Esophagus squamous epithelium (tissue), 5 donors: ENCODE measurements around the gene BNC2. TPM values are rescaled to one million over a fixed set of nuclear protein-coding genes. Genes with fewer than 3 reads are reported as not detected.
A peak's percentile ranks its signal among the peaks of the same experiment; 100 is the strongest.
"Not testable (repeated sequence)": the region's sequence is repeated elsewhere in the genome, so short reads cannot be mapped to it uniquely, and the experiment has no call there.

ENCODE experiments used
- DNase-seq: peaks from one replicate; lab custom pipeline; 2025; lab: John Stamatoyannopoulos, UW
- H3K27ac ChIP-seq, 4 donors: fragments of 200-600 bp; sonication (generic); one replicate each; pipeline ENCODE4 v1.5.1; 2016 to 2019; ENCODE audit warnings: mild to moderate bottlenecking in 1 of 4
- H3K27me3 ChIP-seq, 4 donors: fragments of 200-600 bp; sonication (generic); 1 replicate in 3 of 4; 2 replicates in 1 of 4; pipeline versions ENCODE4 v1.5.1 to v1.6.0; 2017 to 2021; ENCODE audit warnings: antibody characterized with exemption in 1 of 4
- H3K36me3 ChIP-seq, 3 donors: fragments of 200-600 bp; sonication (generic); one replicate each; pipeline ENCODE4 v1.5.1; 2016 to 2019
- H3K4me1 ChIP-seq, 3 donors: fragments of 200-600 bp; sonication (generic); one replicate each; pipeline ENCODE4 v1.5.1; 2017 to 2019
- H3K4me3 ChIP-seq, 4 donors: fragments of 200-600 bp; sonication (generic); 1 replicate in 3 of 4; 2 replicates in 1 of 4; pipeline ENCODE4 v1.5.1; 2016 to 2019; ENCODE audit warnings: mild to moderate bottlenecking in 2 of 4, moderate library complexity in 1 of 4
- H3K9me3 ChIP-seq, 3 donors: fragments of 200-600 bp; sonication (generic); one replicate each; pipeline ENCODE4 v1.5.1; 2016 to 2019
- POLR2A ChIP-seq, 4 donors: fragments of 450-650 bp; IDR thresholded peaks; one replicate each; pipeline ENCODE4 v1.6.1; 2017; ENCODE audit warnings: antibody characterized with exemption in 4 of 4, mild to moderate bottlenecking in 4 of 4, moderate library complexity in 3 of 4
- WGBS, 2 donors: methylation state at CpG; one replicate each; pipeline ENCODE4 v1.1.5; 2018; 5-methylcytosine and 5-hydroxymethylcytosine counted together
- intact Hi-C: fragments of 100-400 bp; cut with DNase I; formaldehyde crosslinking; loops from one replicate; pipeline ENCODE4 v1.15.0; 2022
- total RNA-seq, 4 donors: library from RNA; depleted of rRNA; stranded (reverse); fragments of >200 nt; gene quantifications; one replicate each; pipeline ENCODE4 v1.1.0, GENCODE V29; 2016
- TF ChIP-seq, protein P1 (sequence below), 6 experiments: fragments of 450-650 bp in 4 of 6; fragments of 200-600 bp in 2 of 6; sonication (generic) in 2 of 6; IDR thresholded peaks; one replicate each; pipeline ENCODE4 v1.5.1; 2016 to 2019; ENCODE audit warnings: antibody characterized with exemption in 6 of 6, mild to moderate bottlenecking in 4 of 6, moderate library complexity in 4 of 6
- donor health status: DM: yes; HTN: yes; CAD: no.

The BNC2 gene
- total RNA-seq, 4 donors from 2014 or later = 3.6 to 41.8 (median 8.5) TPM

DNA sequence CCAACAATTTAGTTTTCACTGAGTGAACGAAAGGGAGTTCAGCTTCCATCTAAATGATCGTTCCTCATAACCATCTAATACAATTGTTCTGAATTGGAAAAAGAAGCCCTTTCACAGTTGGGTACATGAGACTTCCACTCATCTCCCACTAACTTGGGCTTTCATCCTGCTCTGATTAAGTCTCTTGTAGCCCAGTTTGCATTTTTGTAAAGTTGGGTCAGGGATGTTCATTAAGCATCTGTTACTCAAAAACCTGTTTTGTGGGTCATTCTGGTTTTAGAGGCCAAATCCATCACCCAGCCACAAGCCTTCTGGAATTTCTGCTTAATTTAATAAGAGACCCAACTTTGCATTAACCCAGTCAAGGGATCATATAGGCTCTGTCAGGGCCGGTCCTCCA is 385.3 kb downstream of the BNC2 start:
- intact Hi-C loops = no loop called here
- WGBS, 2 donors = 88 to 91% methylated on average over 3 of the region's 3 CpGs

DNA sequence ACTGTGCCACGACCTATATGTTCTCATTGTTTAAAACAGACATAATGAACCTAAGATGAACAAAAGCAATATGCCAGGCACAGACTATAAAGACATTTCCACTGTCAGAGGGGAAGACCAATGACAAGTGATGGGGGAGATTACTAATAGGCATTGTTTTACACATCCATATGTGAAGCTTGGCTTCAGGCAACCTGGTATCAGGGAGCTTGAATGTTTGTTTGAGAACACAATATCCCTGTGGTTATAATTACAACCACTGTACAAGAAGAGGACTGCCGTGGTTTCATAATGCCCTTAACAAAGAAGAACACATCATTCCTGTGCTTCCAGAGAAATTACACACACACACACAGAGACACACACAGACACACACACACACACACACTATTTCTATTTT is 385.7 kb downstream of the BNC2 start:
- no peaks in the 10 kb centered on the region for H3K27me3 ChIP-seq
- WGBS, 2 donors = 56 to 60% methylated on average over 2 of the region's 2 CpGs

More for the DNA sequence above, 385.3 kb downstream of the BNC2 start:
- DNase-seq = no peak
- peaks cover 0 to 5% (median 0%) of the 10 kb centered on the region in 3 donors for H3K4me1 ChIP-seq
- H3K9me3 ChIP-seq = no peaks in the 10 kb centered on the region
- TF ChIP-seq, protein P1, sequence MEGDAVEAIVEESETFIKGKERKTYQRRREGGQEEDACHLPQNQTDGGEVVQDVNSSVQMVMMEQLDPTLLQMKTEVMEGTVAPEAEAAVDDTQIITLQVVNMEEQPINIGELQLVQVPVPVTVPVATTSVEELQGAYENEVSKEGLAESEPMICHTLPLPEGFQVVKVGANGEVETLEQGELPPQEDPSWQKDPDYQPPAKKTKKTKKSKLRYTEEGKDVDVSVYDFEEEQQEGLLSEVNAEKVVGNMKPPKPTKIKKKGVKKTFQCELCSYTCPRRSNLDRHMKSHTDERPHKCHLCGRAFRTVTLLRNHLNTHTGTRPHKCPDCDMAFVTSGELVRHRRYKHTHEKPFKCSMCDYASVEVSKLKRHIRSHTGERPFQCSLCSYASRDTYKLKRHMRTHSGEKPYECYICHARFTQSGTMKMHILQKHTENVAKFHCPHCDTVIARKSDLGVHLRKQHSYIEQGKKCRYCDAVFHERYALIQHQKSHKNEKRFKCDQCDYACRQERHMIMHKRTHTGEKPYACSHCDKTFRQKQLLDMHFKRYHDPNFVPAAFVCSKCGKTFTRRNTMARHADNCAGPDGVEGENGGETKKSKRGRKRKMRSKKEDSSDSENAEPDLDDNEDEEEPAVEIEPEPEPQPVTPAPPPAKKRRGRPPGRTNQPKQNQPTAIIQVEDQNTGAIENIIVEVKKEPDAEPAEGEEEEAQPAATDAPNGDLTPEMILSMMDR (IDR thresholded peaks at IDR 0.05) = no peak
- TF ChIP-seq POLR2A (IDR thresholded peaks at IDR 0.05) = no peak
- no peaks in the 10 kb centered on the region for H3K36me3 ChIP-seq
- H3K27ac ChIP-seq = peak overlapping the region in 2 of 4 donors; percentile 21 to 29
- H3K27me3 ChIP-seq = no peaks in the 10 kb centered on the region
- H3K4me3 ChIP-seq = no peak overlapping the region

DNA sequence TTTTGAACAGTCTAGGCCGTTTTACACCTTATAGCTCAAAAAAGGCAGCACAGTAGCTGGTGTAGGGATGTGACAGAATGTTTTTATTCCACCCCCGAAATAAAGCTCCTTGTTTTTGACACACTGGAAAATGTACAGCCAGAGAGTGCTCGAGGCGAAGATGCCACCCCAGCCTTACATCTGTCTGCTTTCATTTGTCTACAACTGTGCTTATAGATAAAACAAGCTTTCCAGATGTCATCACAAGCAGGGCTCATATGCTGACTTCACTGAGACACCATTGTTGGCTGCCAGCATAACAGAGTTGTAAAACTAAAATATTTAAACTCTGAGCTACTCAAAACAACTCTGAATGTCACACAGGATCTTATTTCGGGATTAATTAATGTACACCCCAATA is 386.3 kb downstream of the BNC2 start:
- intact Hi-C loops = no loop called here
- no peaks in the 10 kb centered on the region for H3K36me3 ChIP-seq
- H3K27ac ChIP-seq = peak overlapping the region in 1 of 4 donors; percentile 39
- no peak for TF ChIP-seq POLR2A (IDR thresholded peaks at IDR 0.05)
- TF ChIP-seq, protein P1 (IDR thresholded peaks at IDR 0.05) = no peak
- no peaks in the 10 kb centered on the region for H3K9me3 ChIP-seq
- H3K4me1 ChIP-seq = peaks cover 0 to 5% (median 0%) of the 10 kb centered on the region in 3 donors
- H3K4me3 ChIP-seq = no peak overlapping the region
- WGBS, 2 donors = 68 to 76% methylated on average over 5 of the region's 5 CpGs
- H3K27me3 ChIP-seq = no peaks in the 10 kb centered on the region
- no peak for DNase-seq

More for the DNA sequence above, 385.7 kb downstream of the BNC2 start:
- DNase-seq = no peak
- intact Hi-C loops = no loop called here
- TF ChIP-seq POLR2A (IDR thresholded peaks at IDR 0.05) = no peak
- Histone ChIP-seq H3K36me3 (no peaks in the 10 kb centered on the region), H3K27ac (peak overlapping the region in 2 of 4 donors; percentile 21 to 39), H3K9me3 (no peaks in the 10 kb centered on the region), H3K4me1 (peaks cover 0 to 5% (median 0%) of the 10 kb centered on the region in 3 donors), H3K4me3 (no peak overlapping the region)

DNA sequence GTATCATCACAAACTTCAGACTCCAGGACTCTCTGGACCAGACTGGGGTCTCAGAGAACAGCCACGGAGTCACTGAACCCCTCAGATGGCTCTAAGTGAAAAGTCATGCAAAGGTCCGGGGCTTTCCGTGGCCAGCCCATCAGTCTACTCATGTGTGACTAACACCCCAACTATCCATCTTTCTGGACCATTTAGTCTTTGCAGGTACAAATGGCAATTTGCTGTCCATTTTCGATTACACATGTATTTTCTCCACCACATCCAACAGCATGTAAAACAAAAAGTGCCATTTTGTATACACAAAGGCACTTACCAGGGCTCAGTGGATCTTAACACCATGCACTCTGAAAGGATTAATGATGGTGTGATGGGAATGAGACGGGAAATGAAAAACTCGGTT is 387.7 kb downstream of the BNC2 start:
- Histone ChIP-seq H3K4me3 (no peak overlapping the region), H3K36me3 (no peaks in the 10 kb centered on the region), H3K27me3 (no peaks in the 10 kb centered on the region), H3K4me1 (peaks cover 0 to 5% (median 0%) of the 10 kb centered on the region in 3 donors), H3K9me3 (no peaks in the 10 kb centered on the region), H3K27ac (no peak overlapping the region)
- WGBS, 2 donors = 77 to 82% methylated on average over 6 of the region's 6 CpGs
- TF ChIP-seq, protein P1 (IDR thresholded peaks at IDR 0.05) = no peak
- no peak for TF ChIP-seq POLR2A (IDR thresholded peaks at IDR 0.05)
- DNase-seq = no peak
- intact Hi-C loops = no loop called here

DNA sequence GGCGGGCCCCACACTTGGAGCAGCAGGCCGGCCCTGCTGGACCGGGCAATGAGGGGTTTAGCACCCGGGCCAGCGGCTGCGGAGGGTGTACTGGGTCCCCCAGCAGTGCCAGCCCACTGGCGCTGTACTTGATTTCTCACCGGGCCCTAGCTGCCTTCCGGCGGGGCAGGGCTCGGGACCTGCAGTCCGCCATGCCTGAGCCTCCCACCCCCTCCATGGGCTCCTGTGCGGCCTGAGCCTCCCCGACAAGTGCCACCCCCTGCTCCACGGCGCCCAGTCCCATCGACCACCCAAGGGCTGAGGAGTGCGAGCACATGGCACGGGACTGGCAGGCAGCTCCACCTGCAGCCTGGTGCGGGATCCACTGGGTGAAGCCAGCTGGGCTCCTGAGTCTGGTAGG is 389.9 kb downstream of the BNC2 start:
- H3K27ac ChIP-seq, H3K4me1 ChIP-seq, DNase-seq, H3K9me3 ChIP-seq, H3K4me3 ChIP-seq, intact Hi-C loops, H3K36me3 ChIP-seq, H3K27me3 ChIP-seq: not testable (repeated sequence)
- 100% methylated on average over 1 to 6 of the region's 20 CpGs for WGBS, 2 donors

DNA sequence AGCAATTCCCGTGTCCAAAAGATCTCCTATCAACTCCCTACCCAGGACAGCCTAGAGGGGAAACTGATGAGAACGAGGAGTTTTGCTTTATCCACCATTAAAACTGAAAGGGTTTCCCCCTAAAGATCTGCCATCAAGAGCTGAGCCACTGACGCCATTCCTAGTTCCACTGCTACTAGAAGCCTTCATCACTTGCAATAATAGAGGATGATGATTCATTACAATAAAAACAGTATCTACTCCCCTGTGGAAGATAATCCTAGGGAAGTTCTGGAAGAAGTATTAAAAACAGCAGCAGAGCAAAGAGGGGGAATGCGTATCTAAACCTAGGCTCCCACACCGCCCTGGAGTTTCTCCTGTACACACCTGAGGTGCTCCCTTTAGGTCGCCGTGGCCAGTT is 394.5 kb downstream of the BNC2 start:
- 86 to 89% methylated on average over 7 of the region's 7 CpGs for WGBS, 2 donors
- no peaks in the 10 kb centered on the region for H3K9me3 ChIP-seq
- H3K4me1 ChIP-seq = no peaks in the 10 kb centered on the region
- H3K4me3 ChIP-seq = no peak overlapping the region
- intact Hi-C loops = no loop called here
- H3K27me3 ChIP-seq = no peaks in the 10 kb centered on the region
- TF ChIP-seq POLR2A (IDR thresholded peaks at IDR 0.05) = no peak
- TF ChIP-seq, protein P1 (IDR thresholded peaks at IDR 0.05) = no peak
- no peak for DNase-seq
- H3K27ac ChIP-seq = no peak overlapping the region
- H3K36me3 ChIP-seq = no peaks in the 10 kb centered on the region
